H1 (cell line): ENCODE data around the gene UBL4A.

Source experiments
- CTCF ChIP-seq, 3 experiments: IDR thresholded peaks; 1 replicate in 2 of 3; 2 replicates in 1 of 3; pipeline versions ENCODE4 v1.5.1 to v1.6.1; 2011; ENCODE audit warnings: low read length in 3 of 3, mild to moderate bottlenecking in 3 of 3, inconsistent platforms in 2 of 3, low read depth in 1 of 3, moderate library complexity in 1 of 3; ENCODE audit not compliant: insufficient read depth in 1 of 3; ENCODE audit errors: control extremely low read depth in 1 of 3
- EZH2 ChIP-seq: fragments of 200-600 bp; sonication (generic); IDR thresholded peaks from 2 replicates; pipeline ENCODE4 v1.7.1; 2012; ENCODE audit warnings: low read depth, mild to moderate bottlenecking, moderate library complexity, low read length, inconsistent platforms; ENCODE audit not compliant: severe bottlenecking
- GABPA ChIP-seq: IDR thresholded peaks from 2 replicates; pipeline ENCODE4 v1.6.1; 2011; ENCODE audit warnings: mild to moderate bottlenecking, low read length, moderate library complexity, borderline replicate concordance; ENCODE audit not compliant: insufficient read depth
- POLR2A ChIP-seq, 2 experiments: IDR thresholded peaks; 1 replicate in 1 of 2; 2 replicates in 1 of 2; pipeline ENCODE4 v1.6.1; 2011; ENCODE audit warnings: low read depth in 2 of 2, low read length in 2 of 2, mild to moderate bottlenecking in 2 of 2; ENCODE audit errors: control extremely low read depth in 1 of 2
- TF ChIP-seq, protein P1 (sequence below): IDR thresholded peaks from 2 replicates; pipeline ENCODE4 v1.6.1; 2012; ENCODE audit warnings: inconsistent platforms

GRCh38 chrX:154506483-154507332 is 20.3 kb upstream of the UBL4A start:
- TF ChIP-seq GABPA (no peak), CTCF (IDR thresholded peaks at IDR 0.05; ENCODE audit: control extremely low read depth in 1 of 3, insufficient read depth in 1 of 3, low read depth in 1 of 3, low read length in 3 of 3) (no peak), EZH2 (no peak), POLR2A (IDR thresholded peaks at IDR 0.05; ENCODE audit: control extremely low read depth in 1 of 2, low read depth in 2 of 2, low read length in 2 of 2) (no peak)
- TF ChIP-seq, protein P1, sequence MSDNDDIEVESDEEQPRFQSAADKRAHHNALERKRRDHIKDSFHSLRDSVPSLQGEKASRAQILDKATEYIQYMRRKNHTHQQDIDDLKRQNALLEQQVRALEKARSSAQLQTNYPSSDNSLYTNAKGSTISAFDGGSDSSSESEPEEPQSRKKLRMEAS, result no peak
